Measurements from ENCODE around the gene SEC14L1.
"Not testable (repeated sequence)": the region's sequence is repeated elsewhere in the genome, so short reads cannot be mapped to it uniquely, and the experiment has no call there.

Gene SEC14L1

DNA sequence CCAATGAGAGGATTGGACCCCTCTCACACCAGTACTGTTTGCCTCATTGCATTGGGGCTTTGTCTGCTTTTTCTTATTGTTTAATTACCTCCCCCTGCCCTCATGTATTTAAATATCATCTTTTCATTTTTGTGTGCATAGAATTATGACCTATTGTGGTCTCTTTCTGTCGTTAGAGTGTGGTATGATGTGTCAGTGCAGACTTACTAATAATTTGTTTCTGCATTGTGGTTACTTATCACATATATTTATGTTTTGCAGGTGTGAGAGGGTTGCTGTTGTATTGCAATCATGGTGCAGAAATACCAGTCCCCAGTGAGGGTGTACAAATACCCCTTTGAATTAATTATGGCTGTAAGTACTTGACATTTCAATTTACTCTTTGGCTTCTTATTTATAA, 2.5 kb downstream of the SEC14L1 start:
- FAIRE-seq, result no peak

DNA sequence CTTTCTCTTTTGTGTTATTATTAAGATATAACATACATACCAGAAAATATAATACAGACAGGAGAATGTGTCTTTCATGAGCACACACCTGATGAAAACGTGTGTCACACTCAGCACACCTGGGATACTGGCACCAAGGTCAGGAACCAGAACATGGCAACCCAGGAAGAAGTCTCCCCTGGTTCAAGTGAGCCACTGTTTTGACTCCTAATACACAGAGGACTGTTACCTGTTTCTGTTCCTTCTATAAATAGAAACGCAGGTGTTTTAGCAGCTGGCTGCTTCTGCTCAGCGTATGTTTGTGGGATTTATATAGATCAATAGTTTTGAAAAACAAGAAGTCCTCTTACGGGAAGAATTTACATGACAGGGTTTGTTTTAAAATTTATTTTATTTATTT, 3.5 kb downstream of the SEC14L1 start:
- no peak for FAIRE-seq

- FAIRE-seq, result no peak
Observed at GRCh38 chr17:77145224-77145611, 4.4 kb downstream of the SEC14L1 start.

- no peak for FAIRE-seq
Observed at GRCh38 chr17:77145612-77146245, 5.0 kb downstream of the SEC14L1 start.

DNA sequence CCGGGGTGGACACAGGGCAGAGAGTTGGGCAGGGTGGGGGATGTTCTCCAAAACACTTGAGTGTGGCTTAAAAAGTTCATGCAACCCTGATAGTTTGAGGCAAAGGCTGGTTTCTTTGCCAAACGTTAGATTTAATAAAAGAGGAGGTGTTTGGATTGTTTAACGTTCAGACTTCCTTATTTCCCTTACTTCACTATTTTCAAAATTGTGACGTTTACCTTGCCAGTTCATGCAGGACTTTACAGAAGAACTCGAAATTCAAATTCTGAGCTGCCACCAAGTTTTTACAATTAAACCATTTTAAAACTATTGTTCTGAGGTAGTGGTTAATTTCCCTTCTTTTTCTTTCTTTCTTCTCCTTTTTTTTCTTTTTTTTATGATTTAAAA, 5.5 kb downstream of the SEC14L1 start:
- FAIRE-seq, result no peak

GRCh38 chr17:77146882-77147281, 6.1 kb downstream of the SEC14L1 start:
- no peak for FAIRE-seq

GRCh38 chr17:77147357-77147801, 6.6 kb downstream of the SEC14L1 start:
- FAIRE-seq, result no peak

DNA sequence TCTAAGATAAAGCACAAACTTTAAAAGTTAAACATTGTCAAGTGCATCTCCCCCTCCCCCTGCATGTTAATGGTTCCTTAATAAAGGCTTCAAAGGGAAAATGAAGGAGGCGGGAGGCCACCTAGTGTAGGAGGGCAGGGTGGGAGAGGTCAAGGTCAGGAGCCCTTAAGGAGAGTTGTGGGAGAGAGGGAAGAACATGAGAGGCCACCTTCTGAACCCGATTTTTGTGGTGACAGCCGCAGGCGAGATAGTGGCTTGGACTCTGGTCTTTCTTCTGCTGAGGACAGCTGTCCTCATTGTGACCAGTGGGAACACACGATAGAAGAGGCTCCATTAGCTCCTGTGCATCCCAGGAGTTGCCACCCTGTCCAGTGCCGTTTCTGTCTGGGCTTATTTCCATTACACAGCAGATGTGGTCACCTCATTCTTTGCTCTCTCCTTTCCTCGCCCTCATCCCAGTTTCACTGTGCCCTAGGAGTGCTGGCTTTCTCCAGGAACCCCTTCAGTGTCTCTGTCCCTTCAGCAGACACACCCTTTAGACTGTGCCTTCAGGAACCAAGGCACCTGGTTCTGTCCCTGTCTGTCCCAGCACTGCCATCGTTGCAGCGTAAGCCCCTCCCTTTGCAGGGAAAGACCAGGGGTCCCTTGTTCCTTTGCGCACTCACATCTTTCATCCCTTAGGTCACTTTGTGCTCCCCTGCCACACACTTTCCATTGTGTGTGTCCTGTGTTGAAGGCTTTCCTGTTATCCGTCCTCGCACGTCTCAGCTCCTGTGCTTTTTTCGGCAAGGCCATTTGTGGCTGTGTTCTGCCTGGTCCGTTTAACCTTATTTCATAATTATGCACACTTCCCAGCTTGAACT, 7.5 kb downstream of the SEC14L1 start:
- FAIRE-seq, result no peak

GRCh38 chr17:77148940-77149510, 8.3 kb downstream of the SEC14L1 start:
- FAIRE-seq, result no peak

- no peak for FAIRE-seq
Observed at GRCh38 chr17:77150196-77150595, 9.4 kb downstream of the SEC14L1 start.

DNA sequence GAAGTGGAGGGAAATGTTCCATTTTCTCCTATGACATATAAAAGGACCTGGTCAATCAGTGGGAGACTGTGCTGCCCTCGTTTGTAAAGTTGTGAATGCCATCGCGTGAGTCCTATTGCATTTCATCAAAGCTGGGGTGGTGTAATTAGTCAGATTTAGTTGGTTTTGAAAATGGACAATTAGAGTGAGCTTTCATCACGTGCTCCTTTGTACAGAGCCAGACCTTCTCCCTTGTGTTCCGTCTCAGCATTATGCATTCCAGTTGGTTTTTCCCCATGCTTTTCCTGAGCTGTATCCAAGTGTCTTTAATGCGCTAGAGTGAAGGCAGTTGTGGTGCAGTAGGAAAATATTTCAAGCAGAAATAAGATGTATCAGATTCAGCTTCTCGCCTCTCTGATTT, 10.4 kb downstream of the SEC14L1 start:
- no peak for FAIRE-seq

DNA sequence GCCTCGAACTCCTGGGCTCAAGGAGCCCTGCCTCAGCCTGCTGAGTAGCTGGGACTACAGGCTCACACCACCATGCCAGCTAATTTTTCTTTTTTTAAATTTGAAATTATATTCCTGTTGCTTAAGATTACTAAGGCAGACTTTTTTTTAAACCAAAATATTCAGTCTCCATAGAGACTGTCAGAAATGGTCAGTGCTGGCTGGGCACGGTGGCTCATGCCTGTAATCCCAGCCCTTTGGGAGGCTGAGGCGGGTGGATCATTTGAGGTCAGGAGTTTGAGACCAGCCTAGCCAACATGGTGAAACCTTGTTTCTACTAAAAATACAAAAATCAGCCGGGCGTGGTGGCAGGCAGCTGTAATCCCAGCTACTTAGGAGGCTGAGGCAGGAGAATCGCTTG, 11.3 kb downstream of the SEC14L1 start:
- FAIRE-seq, result not testable (repeated sequence)

DNA sequence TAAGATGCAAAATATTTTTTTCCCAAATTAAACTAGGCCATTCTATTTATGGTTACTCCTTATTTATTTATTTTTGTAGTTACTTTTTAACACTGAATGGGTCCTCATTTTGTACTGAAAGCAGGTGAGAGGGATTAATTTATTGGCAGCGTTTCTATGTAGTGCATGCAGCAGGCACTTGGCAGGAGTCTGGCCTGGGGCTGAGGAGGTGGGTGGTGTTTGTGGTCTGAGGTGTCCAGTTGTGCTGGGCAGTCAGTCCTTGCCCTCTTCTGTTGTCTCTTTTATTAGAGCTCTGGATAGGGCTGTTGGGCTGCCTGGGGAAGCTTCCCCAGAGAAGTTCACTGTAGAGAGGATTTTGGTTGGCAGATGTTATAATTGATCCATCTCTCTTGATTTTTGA, 12.7 kb downstream of the SEC14L1 start:
- FAIRE-seq, result no peak

- no peak for FAIRE-seq
Observed at GRCh38 chr17:77153999-77154586, 13.3 kb downstream of the SEC14L1 start.

DNA sequence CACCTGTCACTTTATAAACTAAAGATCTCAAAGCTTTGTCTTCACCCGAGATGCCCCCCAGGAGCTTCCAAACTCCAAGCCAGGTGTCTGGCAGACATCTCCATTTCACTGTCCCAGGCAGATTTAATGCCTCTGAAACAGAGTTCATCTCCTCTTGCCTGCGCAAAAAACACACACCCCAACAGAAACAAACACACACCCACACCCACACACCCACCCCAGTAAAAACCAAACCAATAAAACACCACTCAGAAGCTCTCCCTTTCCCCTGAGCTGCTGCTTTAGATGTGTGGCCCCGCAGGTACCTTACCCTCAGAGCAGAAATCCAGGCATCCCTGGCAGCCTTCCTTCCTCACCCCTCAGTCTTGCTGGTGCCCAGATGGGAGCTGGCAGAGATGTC, 14.4 kb downstream of the SEC14L1 start:
- no peak for FAIRE-seq

DNA sequence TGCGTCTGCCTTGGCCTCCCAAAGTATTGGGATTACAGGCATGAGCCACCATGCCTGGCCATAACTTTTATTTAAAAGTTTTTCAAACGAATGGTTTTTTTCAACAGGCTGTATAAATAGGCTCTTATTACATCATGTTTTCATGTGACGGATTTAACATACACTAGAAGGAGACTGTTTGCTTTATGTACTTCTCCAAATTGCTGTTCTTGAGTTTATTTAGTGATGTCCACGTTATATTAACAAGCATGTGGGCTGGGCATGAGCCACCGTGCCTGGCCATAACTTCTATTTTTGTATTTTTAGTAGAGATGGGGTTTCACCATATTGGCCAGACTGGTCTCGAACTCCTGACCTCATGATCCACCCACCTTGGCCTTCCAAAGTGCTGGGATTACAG, 17.0 kb downstream of the SEC14L1 start:
- not testable (repeated sequence) for FAIRE-seq

- no peak for FAIRE-seq
Observed at GRCh38 chr17:77160091-77160874, 19.5 kb downstream of the SEC14L1 start.

GRCh38 chr17:77160875-77161530, 20.2 kb downstream of the SEC14L1 start:
- FAIRE-seq, result no peak

DNA sequence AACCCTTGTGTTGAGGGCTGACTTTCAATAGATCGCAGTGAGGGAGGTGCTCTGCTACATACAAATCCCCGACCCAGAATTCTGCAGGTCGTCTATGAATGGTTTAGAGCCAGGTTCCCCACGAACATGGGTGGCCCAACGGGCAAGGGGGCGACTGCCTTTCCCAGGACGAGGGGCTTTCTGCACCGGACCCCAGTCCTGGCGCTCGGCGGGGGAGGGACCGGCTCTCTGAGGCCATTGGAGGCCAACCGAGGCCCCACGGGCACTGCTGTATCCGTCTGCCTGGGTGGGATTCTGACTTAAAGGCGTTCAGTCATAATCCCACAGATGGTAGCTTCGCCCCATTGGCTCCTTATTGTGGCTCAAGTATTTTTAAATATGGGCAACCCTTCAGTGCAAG, 21.2 kb downstream of the SEC14L1 start:
- FAIRE-seq, result no peak

DNA sequence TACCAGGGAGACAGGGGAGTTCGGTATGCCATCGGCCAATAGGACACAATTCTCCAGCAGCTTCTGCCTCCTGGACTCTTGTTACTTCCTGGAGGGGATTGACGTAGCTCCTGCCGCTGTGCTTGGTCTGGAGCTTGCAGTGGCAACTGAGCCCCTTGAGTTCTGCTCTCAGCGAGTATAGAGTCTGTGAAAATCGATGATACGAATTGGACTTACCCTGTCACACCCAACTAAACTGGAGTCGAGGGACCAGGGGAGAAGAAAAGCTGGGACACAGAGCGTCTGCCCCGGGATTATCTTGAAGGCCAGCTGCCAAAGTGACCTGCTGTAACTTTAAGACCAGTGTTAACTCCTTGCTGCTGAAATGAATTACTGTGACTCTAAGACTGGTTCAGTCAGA, 22.2 kb downstream of the SEC14L1 start:
- no peak for FAIRE-seq

- FAIRE-seq, result no peak
Observed at GRCh38 chr17:77163511-77164280, 22.9 kb downstream of the SEC14L1 start.

All from colon (tissue), 2 donors.